Suprapubic skin (tissue), 4 donors: ENCODE results near the gene RPTOR. TPM values are rescaled to one million over a fixed set of nuclear protein-coding genes. Genes with fewer than 3 reads are reported as not detected.

ENCODE experiments used
- DNase-seq, 2 donors: peaks; one replicate each; pipeline ENCODE4 v3.0.0-alpha.2; 2019; ENCODE audit warnings: low spot score in 2 of 2
- H3K27ac ChIP-seq: fragments of 200-600 bp; sonication (generic); one replicate; pipeline ENCODE4 v1.5.1; 2019
- H3K27me3 ChIP-seq: fragments of 200-600 bp; sonication (generic); one replicate; pipeline ENCODE4 v1.5.1; 2019
- H3K36me3 ChIP-seq: fragments of 200-600 bp; sonication (generic); one replicate; pipeline ENCODE4 v1.5.1; 2019
- H3K4me1 ChIP-seq: fragments of 200-600 bp; sonication (generic); one replicate; pipeline ENCODE4 v1.5.1; 2019
- H3K4me3 ChIP-seq: fragments of 200-600 bp; sonication (generic); one replicate; pipeline ENCODE4 v1.5.1; 2019; ENCODE audit warnings: mild to moderate bottlenecking
- H3K9me3 ChIP-seq: fragments of 200-600 bp; sonication (generic); one replicate; pipeline ENCODE4 v1.5.1; 2019
- EP300 ChIP-seq: sonication (generic); formaldehyde crosslinking; IDR thresholded peaks from one replicate; pipeline ENCODE4 v1.6.1; 2017; ENCODE audit warnings: antibody characterized with exemption
- POLR2A ChIP-seq, 2 donors: fragments of 450-650 bp; IDR thresholded peaks; one replicate each; pipeline ENCODE4 v1.6.1; 2017; ENCODE audit warnings: antibody characterized with exemption in 2 of 2, mild to moderate bottlenecking in 2 of 2, moderate library complexity in 2 of 2
- POLR2AphosphoS5 ChIP-seq, 3 donors: sonication (generic); formaldehyde crosslinking; IDR thresholded peaks; one replicate each; pipeline ENCODE4 v1.6.1; 2017; ENCODE audit warnings: antibody characterized with exemption in 3 of 3
- WGBS: methylation state at CpG from one replicate; pipeline ENCODE4 v1.1.5; 2018; 5-methylcytosine and 5-hydroxymethylcytosine counted together
- total RNA-seq, 4 donors: library from RNA; depleted of rRNA; stranded (reverse); fragments of >200 nt; gene quantifications; one replicate each; pipeline ENCODE4 v1.1.0, GENCODE V29; 2016
- TF ChIP-seq, protein P1 (sequence below), 2 donors: fragments of 200-600 bp in 1 of 2; fragments of 450-650 bp in 1 of 2; sonication (generic) in 1 of 2; IDR thresholded peaks; one replicate each; pipeline ENCODE4 v1.5.1; 2016 to 2019; ENCODE audit warnings: antibody characterized with exemption in 2 of 2, mild to moderate bottlenecking in 1 of 2, moderate library complexity in 1 of 2

RPTOR gene
- total RNA-seq, 4 donors from 2014 or later = 45.8 to 84.6 (median 53.0) TPM

- H3K36me3 ChIP-seq = no peaks in the 10 kb centered on the region
- WGBS = 95% methylated on average over 6 of the region's 7 CpGs
- TF ChIP-seq POLR2AphosphoS5 (IDR thresholded peaks at IDR 0.05) (no peak), POLR2A (IDR thresholded peaks at IDR 0.05) (no peak), EP300 (no peak)
- TF ChIP-seq, protein P1, sequence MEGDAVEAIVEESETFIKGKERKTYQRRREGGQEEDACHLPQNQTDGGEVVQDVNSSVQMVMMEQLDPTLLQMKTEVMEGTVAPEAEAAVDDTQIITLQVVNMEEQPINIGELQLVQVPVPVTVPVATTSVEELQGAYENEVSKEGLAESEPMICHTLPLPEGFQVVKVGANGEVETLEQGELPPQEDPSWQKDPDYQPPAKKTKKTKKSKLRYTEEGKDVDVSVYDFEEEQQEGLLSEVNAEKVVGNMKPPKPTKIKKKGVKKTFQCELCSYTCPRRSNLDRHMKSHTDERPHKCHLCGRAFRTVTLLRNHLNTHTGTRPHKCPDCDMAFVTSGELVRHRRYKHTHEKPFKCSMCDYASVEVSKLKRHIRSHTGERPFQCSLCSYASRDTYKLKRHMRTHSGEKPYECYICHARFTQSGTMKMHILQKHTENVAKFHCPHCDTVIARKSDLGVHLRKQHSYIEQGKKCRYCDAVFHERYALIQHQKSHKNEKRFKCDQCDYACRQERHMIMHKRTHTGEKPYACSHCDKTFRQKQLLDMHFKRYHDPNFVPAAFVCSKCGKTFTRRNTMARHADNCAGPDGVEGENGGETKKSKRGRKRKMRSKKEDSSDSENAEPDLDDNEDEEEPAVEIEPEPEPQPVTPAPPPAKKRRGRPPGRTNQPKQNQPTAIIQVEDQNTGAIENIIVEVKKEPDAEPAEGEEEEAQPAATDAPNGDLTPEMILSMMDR (IDR thresholded peaks at IDR 0.05) = no peak
- H3K9me3 ChIP-seq = no peaks in the 10 kb centered on the region
- H3K4me3 ChIP-seq = no peak overlapping the region
- no peaks in the 10 kb centered on the region for H3K4me1 ChIP-seq
- H3K27me3 ChIP-seq = no peaks in the 10 kb centered on the region
- DNase-seq = no peak
- H3K27ac ChIP-seq = no peak overlapping the region
Measured at GRCh38 chr17:80555266-80555665, 10.6 kb downstream of the RPTOR start.

- Histone ChIP-seq H3K4me1 (no peaks in the 10 kb centered on the region), H3K9me3 (no peaks in the 10 kb centered on the region), H3K27ac (no peak overlapping the region), H3K36me3 (no peaks in the 10 kb centered on the region), H3K27me3 (no peaks in the 10 kb centered on the region), H3K4me3 (no peak overlapping the region)
- WGBS = 84% methylated on average over 6 of the region's 6 CpGs
- no peak for TF ChIP-seq POLR2A (IDR thresholded peaks at IDR 0.05)
- TF ChIP-seq POLR2AphosphoS5 (IDR thresholded peaks at IDR 0.05) = no peak
- no peak for TF ChIP-seq EP300
- TF ChIP-seq, protein P1 (IDR thresholded peaks at IDR 0.05) = no peak
- no peak for DNase-seq
Measured at GRCh38 chr17:80558046-80558445, 13.4 kb downstream of the RPTOR start.

- H3K36me3 ChIP-seq = no peaks in the 10 kb centered on the region
- H3K4me1 ChIP-seq = no peaks in the 10 kb centered on the region
- 82% methylated on average over 6 of the region's 6 CpGs for WGBS
- DNase-seq = no peak
- no peaks in the 10 kb centered on the region for H3K9me3 ChIP-seq
- no peak overlapping the region for H3K27ac ChIP-seq
- H3K27me3 ChIP-seq = no peaks in the 10 kb centered on the region
- no peak for TF ChIP-seq EP300
- TF ChIP-seq, protein P1 (IDR thresholded peaks at IDR 0.05) = no peak
- no peak for TF ChIP-seq POLR2A (IDR thresholded peaks at IDR 0.05)
- TF ChIP-seq POLR2AphosphoS5 (IDR thresholded peaks at IDR 0.05) = no peak
- no peak overlapping the region for H3K4me3 ChIP-seq
Measured at GRCh38 chr17:80559825-80560251, 15.2 kb downstream of the RPTOR start.

DNA sequence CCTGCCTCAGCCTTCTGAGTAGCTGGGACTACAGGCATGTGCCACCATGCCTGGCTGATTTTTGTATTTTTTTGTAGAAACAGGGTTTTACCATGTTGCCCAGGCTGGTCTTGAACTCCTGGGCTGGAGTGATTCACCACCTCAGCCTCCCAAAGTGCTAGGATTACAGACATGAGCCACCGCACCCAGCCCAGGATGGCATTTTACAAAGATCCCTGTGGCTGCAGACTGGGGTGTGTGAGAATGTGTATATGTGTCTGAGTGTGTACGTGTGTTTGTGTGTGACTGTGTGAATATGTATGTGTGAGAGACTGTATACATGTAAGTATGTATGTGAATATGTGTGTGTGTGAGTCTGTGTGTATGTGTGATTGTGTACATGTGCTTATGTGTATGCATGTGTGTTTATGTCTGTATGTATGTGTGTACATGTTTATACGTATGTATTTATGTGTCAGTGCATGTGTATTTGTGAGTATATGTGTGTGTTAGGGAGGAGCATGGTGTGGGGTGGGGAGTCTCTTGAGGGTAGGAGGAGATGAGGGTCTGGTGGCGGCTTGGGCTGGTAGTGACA lies 17.0 kb downstream of the RPTOR start:
- Histone ChIP-seq H3K27me3 (no peaks in the 10 kb centered on the region), H3K27ac (no peak overlapping the region), H3K4me1 (peaks cover 10% of the 10 kb centered on the region), H3K4me3 (no peak overlapping the region), H3K36me3 (no peaks in the 10 kb centered on the region), H3K9me3 (no peaks in the 10 kb centered on the region)
- DNase-seq = no peak
- 95% methylated on average over 4 of the region's 4 CpGs for WGBS
- TF ChIP-seq EP300 = no peak
- TF ChIP-seq POLR2AphosphoS5 (IDR thresholded peaks at IDR 0.05) = no peak
- TF ChIP-seq, protein P1 (IDR thresholded peaks at IDR 0.05) = no peak
- TF ChIP-seq POLR2A (IDR thresholded peaks at IDR 0.05) = no peak

- no peak for DNase-seq
- Histone ChIP-seq H3K9me3 (no peaks in the 10 kb centered on the region), H3K4me3 (no peak overlapping the region), H3K27ac (no peak overlapping the region), H3K36me3 (no peaks in the 10 kb centered on the region), H3K27me3 (no peaks in the 10 kb centered on the region), H3K4me1 (peaks cover 10% of the 10 kb centered on the region)
- WGBS = 88% methylated on average over 5 of the region's 5 CpGs
- TF ChIP-seq EP300 = no peak
- TF ChIP-seq POLR2AphosphoS5 (IDR thresholded peaks at IDR 0.05) = no peak
- TF ChIP-seq, protein P1 (IDR thresholded peaks at IDR 0.05) = no peak
- TF ChIP-seq POLR2A (IDR thresholded peaks at IDR 0.05) = no peak
Measured at GRCh38 chr17:80564545-80564944, 19.9 kb downstream of the RPTOR start.
